ENCODE data around the gene GRIK5.
"Not testable (repeated sequence)": the region's sequence is repeated elsewhere in the genome, so short reads cannot be mapped to it uniquely, and the experiment has no call there.

The GRIK5 gene

GRCh38 chr19:42045575-42045974, 24.4 kb downstream of the GRIK5 start:
- DNase-seq, result no peak

- no peak for DNase-seq
Observed at GRCh38 chr19:42042455-42043170, 27.4 kb downstream of the GRIK5 start.

DNA sequence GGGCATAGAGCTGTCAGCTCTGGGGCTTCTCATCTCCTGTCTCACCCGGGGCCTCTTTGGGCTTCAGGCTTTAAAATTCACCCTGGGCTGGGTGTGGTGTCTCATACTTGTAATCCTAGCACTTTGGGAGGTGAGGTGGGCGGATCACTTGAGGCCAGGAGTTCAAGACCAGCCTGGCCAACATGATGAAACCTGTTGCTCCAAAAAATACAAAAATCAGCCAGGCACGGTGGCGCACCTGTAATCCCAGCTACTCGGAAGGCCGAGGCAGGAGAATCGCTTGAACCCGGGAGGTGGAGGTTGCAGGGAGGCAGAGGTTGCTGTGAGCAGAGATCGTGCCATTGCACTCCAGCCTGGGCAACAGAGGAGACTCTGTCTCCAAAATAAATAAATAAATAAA, 29.5 kb downstream of the GRIK5 start:
- DNase-seq, result not testable (repeated sequence)

DNA sequence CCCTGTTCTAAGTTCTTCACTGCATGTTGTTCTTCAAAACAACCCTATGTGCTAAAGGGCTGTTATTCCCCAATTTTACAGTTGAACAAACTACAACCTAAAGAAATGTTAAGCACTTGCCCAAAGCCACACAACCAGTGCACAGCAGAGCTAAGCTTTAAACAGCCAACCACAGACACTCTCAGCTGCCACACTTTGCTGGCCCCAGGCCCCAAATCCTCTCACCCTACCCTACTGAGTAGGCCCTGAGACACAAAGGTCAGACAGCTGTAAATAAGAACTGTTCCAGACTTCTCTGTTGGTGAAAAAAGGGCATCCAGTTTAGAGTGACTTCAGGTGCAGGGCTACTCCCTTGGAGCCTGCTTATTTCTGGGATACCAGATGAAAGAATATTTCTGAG, 30.0 kb downstream of the GRIK5 start:
- DNase-seq, result no peak

DNA sequence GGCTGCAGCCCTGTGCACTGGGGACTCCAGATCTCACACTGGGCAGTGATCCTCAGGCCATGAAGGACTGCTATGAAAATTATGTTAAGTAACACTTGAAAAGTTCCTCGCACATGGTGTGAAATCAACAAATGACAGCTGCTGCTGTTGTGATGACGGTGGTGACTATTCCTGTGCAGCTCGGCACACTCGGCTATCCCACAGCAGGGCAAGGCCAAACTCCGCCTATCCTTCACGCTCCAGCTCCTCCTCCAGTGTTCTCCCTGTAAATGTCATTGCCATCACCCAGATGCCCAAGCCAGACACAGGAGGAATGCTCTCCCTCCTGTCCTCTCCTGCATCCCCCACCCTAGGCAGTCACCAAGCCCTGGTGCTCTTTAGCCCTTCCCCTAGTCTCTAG, 31.3 kb downstream of the GRIK5 start:
- no peak for DNase-seq

- DNase-seq, result no peak
Observed at GRCh38 chr19:42037649-42038048, 32.4 kb downstream of the GRIK5 start.

DNA sequence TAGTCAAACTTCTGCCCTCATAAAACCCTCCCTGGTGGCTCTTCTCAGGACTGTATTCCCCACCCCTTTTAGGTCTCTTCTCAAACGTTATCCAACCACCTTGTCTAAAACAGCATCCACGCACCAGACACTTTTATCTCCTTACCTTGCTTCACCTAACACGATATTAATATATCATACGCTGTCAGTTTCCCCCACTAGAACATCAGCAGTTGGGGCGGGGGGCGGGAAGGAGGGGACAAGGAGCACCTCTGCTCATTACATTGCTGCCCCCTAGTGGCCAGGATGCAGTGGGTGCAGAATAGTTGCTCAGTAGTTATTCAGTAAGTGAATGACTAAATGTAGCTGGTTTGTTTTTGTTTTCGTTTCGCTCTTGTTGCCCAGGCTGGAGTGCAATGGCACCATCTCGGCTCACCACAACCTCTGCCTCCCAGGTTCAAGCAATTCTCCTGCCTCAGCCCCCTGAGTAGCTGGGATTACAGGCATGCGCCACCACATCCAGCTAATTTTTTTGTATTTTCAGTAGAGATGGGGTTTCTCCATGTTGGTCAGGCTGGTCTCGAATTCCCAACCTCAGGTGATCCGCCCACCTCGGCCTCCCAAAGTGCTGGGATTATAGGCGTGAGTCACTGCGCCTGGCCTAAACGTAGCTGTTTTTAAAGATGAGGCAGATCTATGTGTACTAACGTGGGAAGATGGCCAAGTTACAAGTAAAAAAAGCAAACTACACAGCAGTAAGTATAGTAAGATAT, 35.2 kb downstream of the GRIK5 start:
- DNase-seq, result not testable (repeated sequence)

DNA sequence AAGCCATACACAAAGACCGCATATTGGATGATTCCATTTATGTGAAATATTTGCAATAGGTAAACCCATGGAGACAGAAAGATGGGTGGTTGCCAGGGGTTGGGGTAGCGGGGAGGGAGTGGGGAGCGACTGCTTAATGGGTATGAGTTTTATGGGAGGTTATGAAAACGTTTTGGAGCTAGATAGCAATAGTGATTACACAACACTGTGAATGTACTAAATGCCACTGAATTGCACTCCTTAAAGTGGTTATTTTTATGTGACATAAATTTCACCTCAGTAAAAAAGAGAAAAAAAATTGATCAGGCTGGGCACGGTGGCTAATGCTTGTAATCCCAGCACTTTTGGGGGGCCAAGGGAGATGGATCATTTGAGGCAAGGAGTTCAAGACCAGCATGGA, 36.6 kb downstream of the GRIK5 start:
- DNase-seq, result no peak

GRCh38 chr19:42032431-42032830, 37.6 kb downstream of the GRIK5 start:
- DNase-seq, result no peak

DNA sequence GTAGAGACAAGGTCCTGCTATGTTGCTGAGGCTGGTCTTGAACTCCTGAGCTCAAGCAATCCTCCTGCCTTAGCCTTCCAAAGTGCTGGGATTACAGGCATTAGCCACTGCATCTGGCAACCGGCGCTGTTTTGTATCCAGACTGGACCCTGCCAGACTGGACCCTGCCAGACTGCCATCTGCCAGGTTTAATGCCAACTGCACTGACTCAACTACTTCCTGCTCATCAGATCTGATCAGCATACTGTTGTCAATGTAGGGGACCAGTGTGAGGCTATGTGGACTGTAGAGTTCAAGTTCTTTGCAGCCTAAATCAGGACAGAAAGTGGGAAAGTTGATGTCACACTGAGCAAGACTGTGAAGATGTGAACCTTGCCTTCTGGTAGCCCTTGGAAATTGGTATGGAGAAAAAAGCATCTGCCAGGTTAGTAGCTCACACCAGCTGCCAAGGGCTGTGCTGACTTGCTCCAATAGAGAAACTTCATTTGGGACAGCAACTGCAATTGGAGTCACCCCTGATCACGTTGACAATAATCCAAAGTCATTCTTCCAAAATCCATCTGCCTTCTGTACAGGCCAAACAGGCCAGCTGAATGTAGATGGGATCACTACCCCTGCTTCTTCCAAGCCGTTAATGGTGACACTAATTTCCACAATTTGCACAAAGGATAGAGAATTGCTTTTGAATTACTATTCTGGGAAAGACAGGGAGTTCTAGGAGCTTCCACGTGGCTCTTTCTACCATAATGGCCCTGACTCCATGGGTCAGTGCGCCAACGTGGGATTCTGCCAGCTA, 39.2 kb downstream of the GRIK5 start:
- no peak for DNase-seq

- no peak for DNase-seq
Observed at GRCh38 chr19:42028304-42029216, 41.4 kb downstream of the GRIK5 start.

DNA sequence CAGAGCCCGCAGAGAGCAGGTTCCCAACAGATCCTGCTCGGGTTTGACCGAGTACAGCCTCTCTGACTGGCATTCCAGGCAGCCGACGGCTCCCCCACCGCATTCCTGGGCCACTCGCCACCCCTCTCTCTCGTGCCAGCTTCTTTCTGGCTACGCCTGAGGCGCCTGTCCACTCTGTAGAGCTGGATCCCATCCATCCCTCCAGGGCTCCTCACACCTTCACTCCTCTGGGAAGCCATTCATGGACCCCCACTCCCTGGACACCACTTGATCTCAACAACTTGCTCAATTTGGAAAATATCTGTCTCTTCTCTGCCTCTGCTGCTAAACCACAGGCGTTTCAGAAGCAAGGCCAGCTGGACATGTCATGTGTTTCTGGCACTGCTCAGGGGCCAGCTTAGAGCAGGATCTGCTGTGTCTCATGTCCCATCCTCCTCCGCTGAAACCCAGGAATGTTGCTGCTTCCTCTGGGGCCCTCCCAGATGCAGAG, 45.3 kb downstream of the GRIK5 start:
- DNase-seq, result peak; percentile 56

DNA sequence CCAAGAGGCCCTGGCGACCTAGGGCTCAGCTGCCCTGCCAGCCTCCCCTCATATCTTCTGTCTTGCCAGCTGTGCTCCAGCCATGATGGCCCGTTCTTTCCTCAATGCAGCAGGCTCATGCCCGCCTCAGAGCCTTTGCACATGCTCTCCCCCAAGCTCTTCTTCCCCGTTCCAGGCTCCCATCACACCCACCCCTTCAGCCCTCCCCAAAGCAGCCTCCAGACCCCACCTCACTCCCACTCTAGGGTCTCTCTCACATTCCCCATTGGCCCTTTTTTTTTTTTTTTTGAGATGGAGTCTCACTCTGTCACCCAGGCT, 46.1 kb downstream of the GRIK5 start:
- no peak for DNase-seq

DNA sequence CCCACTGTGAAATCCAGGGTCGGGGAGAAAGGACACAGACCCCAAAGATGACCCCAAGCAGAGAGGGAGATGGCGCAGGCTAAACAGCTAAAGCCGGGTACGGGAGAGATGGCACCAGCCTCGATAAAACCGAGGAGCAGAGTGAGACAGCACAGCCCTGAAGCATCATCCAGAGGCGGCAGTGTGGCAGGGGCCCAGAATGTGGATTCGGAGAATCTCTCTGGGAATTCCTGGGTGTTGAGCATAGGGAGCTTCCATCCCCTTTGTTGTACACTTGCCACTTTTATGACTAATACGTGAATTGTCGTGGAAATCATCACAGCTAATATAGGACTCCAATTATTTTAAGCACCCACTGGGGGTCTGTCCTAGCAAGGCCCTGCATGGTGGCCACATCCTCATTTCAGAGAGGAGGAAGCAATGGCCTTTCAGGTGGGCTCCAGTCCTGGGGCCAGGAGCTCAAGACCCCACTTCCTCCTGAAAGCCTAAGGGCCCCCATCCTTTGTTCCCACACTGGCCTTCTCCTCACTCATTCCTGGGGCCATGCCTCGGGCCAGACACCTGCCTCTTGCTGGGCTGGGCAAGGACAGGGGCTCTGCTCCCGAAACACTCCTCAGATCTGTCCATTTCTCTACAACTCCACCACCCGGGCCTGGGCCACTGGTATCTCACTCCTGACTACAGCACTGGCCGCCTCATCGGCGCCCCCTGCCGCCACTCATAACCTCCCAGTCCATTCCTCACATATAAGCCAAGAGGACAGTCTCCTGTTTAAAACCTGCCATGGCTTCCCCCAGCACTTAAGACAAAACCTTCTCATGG, 46.7 kb downstream of the GRIK5 start:
- no peak for DNase-seq

- no peak for DNase-seq
Observed at GRCh38 chr19:42022616-42023015, 47.4 kb downstream of the GRIK5 start.

DNA sequence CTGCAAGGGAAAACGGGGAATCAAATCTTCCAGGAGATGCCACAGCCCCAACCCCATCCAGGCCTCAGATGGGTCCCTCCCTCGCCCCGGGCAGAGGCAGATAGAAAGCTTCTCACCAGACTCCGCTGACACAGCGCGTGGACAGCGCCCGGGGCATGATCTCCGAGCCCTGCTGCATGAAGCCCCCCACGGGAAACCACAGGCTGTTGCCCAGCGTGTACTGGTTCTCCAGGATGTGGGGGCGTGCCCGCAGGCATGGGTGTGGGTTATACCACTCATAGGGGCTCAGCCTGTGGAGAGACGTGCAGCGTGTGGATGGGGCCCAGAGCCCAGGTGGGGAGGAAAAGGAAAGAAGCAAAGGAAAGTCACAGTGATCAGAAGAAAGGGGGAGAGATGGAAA, 48.8 kb downstream of the GRIK5 start:
- no peak for DNase-seq

GRCh38 chr19:42018503-42019193, 51.4 kb downstream of the GRIK5 start:
- DNase-seq, result no peak

DNA sequence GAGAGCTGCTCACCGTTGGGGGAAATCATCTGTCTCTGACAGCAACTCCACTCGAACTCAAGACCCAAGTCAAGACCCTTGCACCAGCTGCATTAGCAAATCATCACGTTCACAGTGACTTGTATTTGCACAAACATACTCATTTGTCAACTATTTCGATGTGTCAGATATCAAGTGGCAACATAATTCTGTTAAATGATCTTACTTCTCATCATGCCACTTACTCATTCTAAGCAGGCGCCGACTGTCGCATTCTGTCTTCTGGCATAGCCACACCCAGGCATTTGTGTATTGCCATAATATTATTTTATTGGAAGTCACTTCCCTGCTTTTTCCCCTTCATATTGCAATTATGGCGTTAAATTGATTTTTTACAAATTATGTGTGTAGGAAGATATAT, 53.0 kb downstream of the GRIK5 start:
- DNase-seq, result no peak

GRCh38 chr19:42012747-42013146, 57.3 kb downstream of the GRIK5 start:
- DNase-seq, result not testable (repeated sequence)

GRCh38 chr19:42010245-42011126, 59.5 kb downstream of the GRIK5 start:
- DNase-seq, result no peak
